Activated naive CD4-positive, alpha-beta T cell treated with anti-CD3 and anti-CD28 coated beads, Interleukin-2, amount 10 ng/mL, durations not matched to agents 7 days and 5 days (primary cell): ENCODE data around the gene CPNE6.
A peak's percentile ranks its signal among the peaks of the same experiment; 100 is the strongest.
"Not testable (repeated sequence)": the region's sequence is repeated elsewhere in the genome, so short reads cannot be mapped to it uniquely, and the experiment has no call there.

Experiments used
- CTCF ChIA-PET: fragments of 350-600 bp; sonication (Branson Sonifier 250); formaldehyde crosslinking; loops from one replicate; lab custom pipeline; 2021; ENCODE audit warnings: antibody characterized with exemption; lab: Charles Lee
- DNase-seq: peaks from one replicate; pipeline ENCODE4 v3.0.0-alpha.2; 2020
- H3K27ac Mint-ChIP-seq: one replicate; pipeline ENCODE4 v1.8.0; 2021; ENCODE audit warnings: mild to moderate bottlenecking, moderate library complexity, mixed read lengths
- H3K27me3 Mint-ChIP-seq: one replicate; pipeline ENCODE4 v1.8.0; 2021; ENCODE audit warnings: mild to moderate bottlenecking, mixed read lengths
- H3K36me3 Mint-ChIP-seq: one replicate; pipeline ENCODE4 v1.8.0; 2021; ENCODE audit warnings: mixed read lengths
- H3K4me1 Mint-ChIP-seq: one replicate; pipeline ENCODE4 v1.8.0; 2021; ENCODE audit warnings: mixed read lengths
- H3K4me3 Mint-ChIP-seq: one replicate; pipeline ENCODE4 v1.8.0; 2021; ENCODE audit warnings: mild to moderate bottlenecking, moderate library complexity, mixed read lengths
- H3K9me3 Mint-ChIP-seq: one replicate; pipeline ENCODE4 v1.8.0; 2021; ENCODE audit warnings: mixed read lengths

Gene CPNE6

DNA sequence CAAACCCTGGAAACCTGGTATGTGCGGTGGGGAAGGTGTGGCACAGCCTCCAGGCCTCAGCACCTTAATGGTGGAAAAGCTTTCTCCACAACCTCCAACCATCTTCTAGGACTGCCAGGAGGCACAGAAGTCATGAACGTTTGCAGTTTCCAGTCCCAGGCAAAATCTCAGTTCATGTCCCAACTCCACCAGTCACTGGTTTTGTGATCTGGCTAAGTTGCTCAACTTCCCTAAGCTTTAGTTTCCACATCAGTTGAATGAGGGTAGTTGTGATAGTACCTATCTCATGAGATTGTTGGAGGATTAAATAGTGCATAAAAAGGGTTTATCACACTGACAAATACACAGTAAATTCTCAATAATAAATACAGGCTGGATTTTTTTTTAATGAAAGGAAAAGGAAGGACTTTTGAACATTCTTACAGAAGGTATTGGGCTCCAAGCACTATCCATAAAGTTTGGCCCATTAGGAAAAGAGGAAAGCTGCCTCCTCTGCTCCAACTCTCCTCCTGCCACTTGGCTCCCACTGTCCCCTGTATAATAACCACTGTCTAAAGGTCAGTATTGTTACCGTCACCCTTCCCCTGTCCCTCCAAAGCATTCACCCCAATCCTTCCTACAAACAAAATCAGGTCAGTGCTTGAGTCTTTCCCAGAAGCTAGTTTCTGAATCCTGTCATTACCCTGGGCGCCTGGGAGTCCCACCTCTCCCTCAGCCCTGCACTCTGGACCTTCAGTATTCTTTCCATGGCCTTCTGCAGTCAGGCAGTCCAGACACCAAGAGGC is 29.0 kb downstream of the CPNE6 start:
- H3K36me3 Mint-ChIP-seq: peaks cover 65% of the 10 kb centered on the region
- H3K27ac Mint-ChIP-seq: peak overlapping the region; percentile 70
- no peaks in the 10 kb centered on the region for H3K27me3 Mint-ChIP-seq
- no peak overlapping the region for H3K4me3 Mint-ChIP-seq
- DNase-seq: no peak
- CTCF ChIA-PET: interaction anchor here (2.2 kb wide), 1 partner anchor 9 kb away, joined by 14 read pairs; no protein-coding TSS in a partner anchor
- no peaks in the 10 kb centered on the region for H3K9me3 Mint-ChIP-seq
- H3K4me1 Mint-ChIP-seq: peaks cover 13% of the 10 kb centered on the region

DNA sequence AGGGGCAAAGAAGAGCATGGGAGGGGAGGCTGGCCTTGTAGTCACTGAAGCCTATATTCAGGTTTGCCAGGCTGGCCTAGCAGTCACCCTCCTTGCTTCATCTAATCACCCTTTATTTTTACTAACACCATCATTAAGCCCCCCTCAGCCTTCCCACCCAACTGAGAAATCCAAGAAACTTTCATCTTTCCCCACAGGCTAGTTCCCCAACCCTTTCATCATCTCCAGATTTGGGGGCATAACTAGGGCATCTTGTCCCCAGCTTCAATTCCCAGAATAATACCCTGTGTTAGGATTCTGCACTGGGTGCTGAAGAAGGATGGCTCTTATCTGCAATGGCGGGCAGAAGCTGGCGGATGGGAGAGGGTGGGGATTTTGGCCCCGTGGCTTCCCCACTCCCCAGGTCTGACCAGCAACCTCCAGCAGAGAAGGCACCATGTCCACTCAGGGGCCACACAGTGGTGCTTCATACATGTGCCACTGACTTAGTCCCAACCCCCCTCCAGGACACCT is 29.7 kb downstream of the CPNE6 start:
- Mint-ChIP-seq H3K27ac (peak overlapping the region; percentile 70), H3K4me1 (peaks cover 11% of the 10 kb centered on the region), H3K4me3 (no peak overlapping the region), H3K27me3 (no peaks in the 10 kb centered on the region), H3K9me3 (no peaks in the 10 kb centered on the region), H3K36me3 (peaks cover 61% of the 10 kb centered on the region)
- CTCF ChIA-PET: interaction anchor here (2.2 kb wide), 1 partner anchor 10 kb away, joined by 14 read pairs; no protein-coding TSS in a partner anchor
- DNase-seq: no peak

DNA sequence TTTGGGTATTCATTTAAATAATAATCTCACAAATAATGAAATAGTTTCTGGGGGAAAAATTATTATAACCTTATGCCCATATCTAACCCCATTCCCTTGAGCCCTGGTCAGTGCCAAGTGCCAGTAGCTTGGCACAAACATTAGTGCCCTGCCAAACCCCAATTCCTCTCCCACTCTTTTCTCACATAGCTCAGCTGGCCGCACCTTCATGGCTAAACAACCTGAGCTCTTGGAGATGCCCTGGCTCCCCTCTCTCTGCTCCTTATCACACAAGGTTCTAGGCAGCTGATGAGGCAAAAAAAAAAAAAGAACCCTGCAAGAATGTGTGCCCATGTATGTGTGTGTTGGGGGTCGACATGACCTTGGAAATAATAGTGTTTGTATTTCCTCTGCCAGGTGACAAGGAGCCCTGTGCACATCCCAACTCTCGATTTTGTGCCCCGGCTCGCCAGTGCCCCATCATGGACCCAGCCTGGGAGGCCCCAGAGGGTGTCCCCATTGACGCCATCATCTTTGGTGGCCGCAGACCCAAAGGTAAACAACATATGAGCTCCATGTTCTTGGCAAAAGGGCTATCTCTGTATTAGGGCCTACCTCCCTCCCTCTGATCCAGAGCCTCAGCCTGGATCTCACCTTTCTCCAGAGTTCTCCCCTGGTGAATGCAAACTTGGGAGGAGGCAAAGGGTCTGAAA is 31.1 kb downstream of the CPNE6 start:
- Mint-ChIP-seq H3K36me3 (peaks cover 54% of the 10 kb centered on the region), H3K4me3 (no peak overlapping the region), H3K9me3 (no peaks in the 10 kb centered on the region), H3K27me3 (no peaks in the 10 kb centered on the region), H3K27ac (no peak overlapping the region), H3K4me1 (peaks cover 12% of the 10 kb centered on the region)
- no peak for DNase-seq
- CTCF ChIA-PET: interaction anchor here (1.3 to 9.2 kb wide), 3 partner anchors 9 to 44 kb away, joined by 6 to 187 read pairs (median 14); partner anchors contain the start of gene PCK2

DNA sequence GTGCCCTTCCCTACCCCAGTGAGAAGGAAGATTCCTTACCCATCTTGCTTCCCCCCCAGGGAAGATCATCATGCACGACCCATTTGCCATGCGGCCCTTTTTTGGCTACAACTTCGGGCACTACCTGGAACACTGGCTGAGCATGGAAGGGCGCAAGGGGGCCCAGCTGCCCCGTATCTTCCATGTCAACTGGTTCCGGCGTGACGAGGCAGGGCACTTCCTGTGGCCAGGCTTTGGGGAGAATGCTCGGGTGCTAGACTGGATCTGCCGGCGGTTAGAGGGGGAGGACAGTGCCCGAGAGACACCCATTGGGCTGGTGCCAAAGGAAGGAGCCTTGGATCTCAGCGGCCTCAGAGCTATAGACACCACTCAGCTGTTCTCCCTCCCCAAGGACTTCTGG is 32.1 kb downstream of the CPNE6 start:
- Mint-ChIP-seq H3K27me3 (no peaks in the 10 kb centered on the region), H3K9me3 (no peaks in the 10 kb centered on the region), H3K4me1 (peaks cover 19% of the 10 kb centered on the region), H3K27ac (no peak overlapping the region), H3K36me3 (peaks cover 50% of the 10 kb centered on the region), H3K4me3 (no peak overlapping the region)
- CTCF ChIA-PET: interaction anchor here (9.2 kb wide), 1 partner anchor 10 kb away, joined by 187 read pairs; the partner anchor contains the start of gene PCK2
- no peak for DNase-seq

DNA sequence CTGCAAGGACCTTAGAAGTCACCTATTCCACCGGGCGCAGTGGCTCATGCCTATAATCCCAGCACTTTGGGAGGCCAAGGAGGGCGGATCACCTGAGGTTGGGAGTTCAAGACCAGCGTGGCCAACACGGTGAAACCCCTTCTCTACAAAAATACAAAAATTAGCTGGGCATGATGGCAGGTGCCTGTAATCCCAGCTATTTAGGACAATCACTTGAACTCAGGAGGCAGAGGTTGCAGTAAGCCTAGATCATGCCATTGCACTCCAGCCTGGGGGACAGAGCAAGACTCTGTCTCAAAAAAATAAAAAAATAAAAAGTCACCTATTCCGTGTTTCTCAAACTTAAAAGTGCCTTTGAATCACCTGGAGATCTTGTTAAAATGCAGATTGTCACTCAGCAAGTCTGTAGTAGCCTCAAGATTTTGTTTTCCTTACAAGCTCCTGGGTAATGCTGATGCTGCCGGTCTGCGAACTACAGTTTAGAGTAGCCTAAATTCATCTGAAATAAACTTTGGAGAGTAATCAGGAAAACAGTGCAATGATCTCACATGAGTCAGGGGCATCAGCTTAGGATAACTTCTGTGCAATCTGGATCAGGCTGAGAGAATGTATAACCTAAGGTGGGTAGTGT is 34.4 kb downstream of the CPNE6 start:
- peaks cover 34% of the 10 kb centered on the region for H3K4me1 Mint-ChIP-seq
- H3K9me3 Mint-ChIP-seq, H3K4me3 Mint-ChIP-seq, H3K27me3 Mint-ChIP-seq, H3K27ac Mint-ChIP-seq, DNase-seq: not testable (repeated sequence)
- peaks cover 34% of the 10 kb centered on the region for H3K36me3 Mint-ChIP-seq
- CTCF ChIA-PET: interaction anchor here (0.9 to 9.2 kb wide), 5 partner anchors 9 to 68 kb away, joined by 3 to 187 read pairs (median 4); partner anchors contain the start of genes DCAF11, IRF9, NRL and PCK2

DNA sequence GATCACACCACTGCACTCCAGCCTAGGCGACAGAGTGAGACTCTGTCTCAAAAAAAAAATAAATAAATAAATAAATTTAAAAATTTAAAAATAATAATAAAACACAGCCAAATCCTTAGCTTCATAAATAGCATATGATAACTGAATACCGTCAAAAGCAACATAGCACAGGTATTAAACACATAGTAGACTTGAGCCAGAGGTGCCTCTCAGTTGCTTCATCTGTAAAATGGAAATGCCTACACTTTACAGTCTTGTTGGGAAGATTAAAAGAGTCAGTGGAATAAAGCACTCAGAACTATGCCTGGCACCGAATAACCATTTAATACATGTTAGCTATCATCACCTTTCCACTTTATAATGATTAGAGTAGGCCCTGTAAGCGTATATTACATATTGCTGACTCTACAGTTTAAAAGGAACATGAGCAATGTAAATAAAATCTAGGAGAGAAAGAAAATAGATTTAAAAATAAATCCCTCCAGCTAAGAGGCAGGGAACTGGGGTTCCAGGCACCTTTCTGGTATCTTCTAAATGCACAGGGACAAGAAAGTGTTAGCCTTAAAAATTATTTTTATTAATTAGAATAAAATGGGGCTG is 35.4 kb downstream of the CPNE6 start:
- Mint-ChIP-seq H3K9me3 (no peaks in the 10 kb centered on the region), H3K4me3 (no peak overlapping the region), H3K36me3 (peaks cover 29% of the 10 kb centered on the region), H3K4me1 (peaks cover 35% of the 10 kb centered on the region), H3K27me3 (no peaks in the 10 kb centered on the region), H3K27ac (no peak overlapping the region)
- DNase-seq: no peak
- CTCF ChIA-PET: interaction anchor here (1.1 to 9.2 kb wide), 5 partner anchors 13 to 54 kb away, joined by 4 to 187 read pairs (median 41); partner anchors contain the start of genes IRF9 and PCK2

DNA sequence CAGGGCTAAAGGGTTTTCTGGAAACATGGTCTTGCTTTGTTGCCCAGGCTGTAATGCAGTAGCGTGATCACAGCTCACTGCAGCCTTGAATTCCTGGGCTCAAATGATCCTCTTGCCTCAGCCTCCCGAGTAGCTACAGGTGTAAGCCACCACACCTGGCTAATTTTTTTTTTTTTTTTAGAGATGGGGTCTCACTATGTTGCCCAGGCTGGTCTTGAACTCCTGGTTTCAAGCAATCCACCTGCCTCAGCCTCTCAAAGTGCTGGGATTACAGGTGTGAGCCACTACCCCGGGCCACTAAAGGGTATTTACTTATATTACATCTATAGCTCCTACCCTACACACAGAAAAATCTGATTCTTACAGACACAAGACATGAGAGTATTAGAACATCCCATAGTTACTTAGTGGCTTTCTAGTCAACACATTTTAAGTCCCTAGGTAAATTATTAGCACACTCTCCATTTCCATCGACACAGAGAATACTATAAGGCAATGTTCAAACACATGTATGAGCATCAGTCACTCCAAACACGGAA is 37.0 kb downstream of the CPNE6 start:
- peak overlapping the region; percentile 97 for H3K27ac Mint-ChIP-seq
- no peaks in the 10 kb centered on the region for H3K9me3 Mint-ChIP-seq

DNA sequence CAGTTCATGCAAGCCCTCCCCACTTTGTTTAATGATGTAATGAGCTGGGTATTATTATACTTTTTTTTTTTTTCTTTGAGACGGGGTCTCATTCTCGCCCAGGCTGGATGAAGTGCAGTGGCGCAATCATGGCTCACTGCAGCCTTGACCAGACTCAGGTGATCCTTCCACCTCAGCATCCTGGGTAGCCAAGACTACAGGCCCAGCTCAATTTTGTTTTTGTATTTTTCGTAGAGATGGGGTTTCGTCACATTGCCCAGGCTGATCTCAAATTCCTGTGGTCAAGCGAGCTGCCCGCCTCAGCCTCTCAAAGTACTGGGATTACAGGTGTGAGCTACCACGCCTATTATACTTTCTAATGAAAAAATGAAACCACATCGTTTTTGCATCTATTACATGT is 38.7 kb downstream of the CPNE6 start:
- CTCF ChIA-PET: interaction anchor here (0.6 to 9.2 kb wide), 11 partner anchors 17 to 321 kb away, joined by 3 to 187 read pairs (median 6); partner anchors contain the start of genes CIDEB, IRF9 and PCK2
- H3K9me3 Mint-ChIP-seq: no peaks in the 10 kb centered on the region
- peaks cover 37% of the 10 kb centered on the region for H3K4me1 Mint-ChIP-seq
- no peak for DNase-seq
- no peak overlapping the region for H3K27ac Mint-ChIP-seq
- no peak overlapping the region for H3K4me3 Mint-ChIP-seq
- peaks cover 5% of the 10 kb centered on the region for H3K36me3 Mint-ChIP-seq
- H3K27me3 Mint-ChIP-seq: no peaks in the 10 kb centered on the region

More for the DNA sequence above, 37.0 kb downstream of the CPNE6 start:
- no peak for DNase-seq
- H3K4me1 Mint-ChIP-seq: peaks cover 37% of the 10 kb centered on the region
- no peaks in the 10 kb centered on the region for H3K27me3 Mint-ChIP-seq
- no peak overlapping the region for H3K4me3 Mint-ChIP-seq
- CTCF ChIA-PET: interaction anchor here (0.6 to 9.2 kb wide), 31 partner anchors 11 to 477 kb away, joined by 3 to 187 read pairs (median 4); partner anchors contain the start of genes CARMIL3, CHMP4A, IRF9 and PCK2
- H3K36me3 Mint-ChIP-seq: peaks cover 17% of the 10 kb centered on the region

DNA sequence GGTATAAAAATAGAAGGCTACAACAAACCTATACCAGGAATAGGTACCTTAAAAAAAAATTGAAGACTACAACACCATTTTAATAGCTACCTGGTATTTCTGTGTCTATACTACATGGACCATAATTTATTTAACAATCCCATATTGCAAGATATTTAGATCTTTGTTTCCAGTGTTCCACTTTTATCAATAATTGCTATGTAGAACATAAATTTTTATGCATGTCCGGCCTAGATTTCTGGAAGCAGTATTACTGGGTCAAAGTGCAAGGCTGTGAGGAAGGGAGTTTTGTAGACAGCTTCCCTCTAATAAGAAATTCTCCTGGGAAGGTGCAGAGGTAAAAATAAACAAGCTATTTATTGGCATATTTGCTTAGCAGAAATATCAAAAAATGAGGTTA is 39.2 kb downstream of the CPNE6 start:
- Mint-ChIP-seq H3K27ac (no peak overlapping the region), H3K9me3 (no peaks in the 10 kb centered on the region), H3K4me1 (peaks cover 42% of the 10 kb centered on the region), H3K36me3 (peaks cover 7% of the 10 kb centered on the region), H3K27me3 (no peaks in the 10 kb centered on the region), H3K4me3 (no peak overlapping the region)
- no peak for DNase-seq
- CTCF ChIA-PET: interaction anchor here (0.6 to 9.2 kb wide), 9 partner anchors 17 to 321 kb away, joined by 3 to 187 read pairs (median 7); partner anchors contain the start of genes CIDEB, IRF9 and PCK2

DNA sequence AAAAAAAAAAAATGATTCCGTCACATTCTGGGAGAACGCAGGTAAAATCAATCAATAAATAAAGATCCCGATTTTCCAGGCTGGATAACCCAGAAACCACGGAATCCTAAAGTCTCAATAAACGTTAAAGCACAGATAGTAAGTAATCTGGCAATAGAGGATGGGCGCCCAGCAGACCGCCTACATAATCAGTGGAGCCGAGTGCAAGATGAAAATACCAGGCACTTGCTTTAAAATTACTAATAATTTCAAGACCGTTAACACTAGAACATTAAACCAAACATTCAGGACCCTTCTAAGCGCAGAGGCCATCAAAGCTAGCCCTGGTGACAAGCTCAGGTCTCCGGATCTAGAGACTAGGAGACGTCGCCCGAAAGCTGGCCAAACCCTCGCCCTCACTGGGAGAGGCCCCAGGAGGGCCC is 42.0 kb downstream of the CPNE6 start:
- peak overlapping the region; percentile 87 for H3K4me3 Mint-ChIP-seq
- H3K27me3 Mint-ChIP-seq: no peaks in the 10 kb centered on the region
- no peak for DNase-seq
- CTCF ChIA-PET: interaction anchor here (0.7 to 2.2 kb wide), 6 partner anchors 18 to 129 kb away, joined by 3 to 9 read pairs (median 5); partner anchors contain the start of genes IRF9, RNF31 and TINF2
- H3K9me3 Mint-ChIP-seq: no peaks in the 10 kb centered on the region
- H3K4me1 Mint-ChIP-seq: peaks cover 46% of the 10 kb centered on the region
- H3K27ac Mint-ChIP-seq: peak overlapping the region; percentile 99
- H3K36me3 Mint-ChIP-seq: peaks cover 34% of the 10 kb centered on the region

DNA sequence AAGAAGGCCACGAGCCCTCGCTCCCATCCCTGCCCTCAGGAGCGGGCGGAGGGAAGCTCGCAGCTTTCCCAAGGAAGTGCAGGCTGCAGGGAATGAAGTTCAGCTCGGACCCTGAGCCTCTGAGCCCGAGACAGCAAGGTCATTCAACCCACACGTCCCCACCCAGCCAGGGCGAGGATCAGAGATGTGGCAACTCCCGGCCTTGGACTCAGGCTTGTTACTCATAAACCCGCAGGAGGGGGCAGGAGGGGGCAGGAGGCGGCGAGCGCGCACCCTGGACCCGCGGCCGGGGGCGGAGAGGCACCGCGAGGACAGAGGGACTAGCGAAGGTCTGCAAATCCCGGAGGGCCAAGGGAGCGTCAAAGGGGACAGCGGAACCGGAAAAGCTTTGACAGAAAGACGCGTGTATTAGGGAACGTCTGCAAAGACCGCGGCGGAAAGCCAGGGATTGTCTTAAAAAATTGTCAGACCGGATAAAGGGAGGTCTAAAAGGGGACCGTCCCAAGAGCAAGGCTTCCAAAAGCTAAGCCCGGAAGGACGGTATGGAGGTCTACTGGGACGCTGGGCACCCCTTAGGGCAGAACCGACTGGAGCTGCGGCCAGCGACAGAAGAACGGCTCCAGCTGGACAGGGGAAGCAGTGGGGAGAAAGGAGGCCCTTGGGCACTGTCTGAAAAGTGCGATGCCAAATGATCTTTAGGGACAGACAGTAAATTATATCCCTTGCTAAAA is 42.6 kb downstream of the CPNE6 start:
- CTCF ChIA-PET: interaction anchor here (0.7 to 2.5 kb wide), 11 partner anchors 9 to 129 kb away, joined by 3 to 9 read pairs (median 4); partner anchors contain the start of genes IRF9, PSME1, RNF31 and TINF2
- peaks cover 42% of the 10 kb centered on the region for H3K4me1 Mint-ChIP-seq
- H3K4me3 Mint-ChIP-seq: peak overlapping the region; percentile 87
- H3K27me3 Mint-ChIP-seq: no peaks in the 10 kb centered on the region
- H3K9me3 Mint-ChIP-seq: no peaks in the 10 kb centered on the region
- H3K36me3 Mint-ChIP-seq: peaks cover 40% of the 10 kb centered on the region
- DNase-seq: peak; percentile 89
- peak overlapping the region; percentile 99 for H3K27ac Mint-ChIP-seq
